ENCODE data around the gene PUDP. TPM values are rescaled to one million over a fixed set of nuclear protein-coding genes. Genes with fewer than 3 reads are reported as not detected.

Gene PUDP
- total and polyA plus RNA-seq, 7 experiments from 2014 or later: 6.2 to 16.5 (median 10.5) TPM

DNA sequence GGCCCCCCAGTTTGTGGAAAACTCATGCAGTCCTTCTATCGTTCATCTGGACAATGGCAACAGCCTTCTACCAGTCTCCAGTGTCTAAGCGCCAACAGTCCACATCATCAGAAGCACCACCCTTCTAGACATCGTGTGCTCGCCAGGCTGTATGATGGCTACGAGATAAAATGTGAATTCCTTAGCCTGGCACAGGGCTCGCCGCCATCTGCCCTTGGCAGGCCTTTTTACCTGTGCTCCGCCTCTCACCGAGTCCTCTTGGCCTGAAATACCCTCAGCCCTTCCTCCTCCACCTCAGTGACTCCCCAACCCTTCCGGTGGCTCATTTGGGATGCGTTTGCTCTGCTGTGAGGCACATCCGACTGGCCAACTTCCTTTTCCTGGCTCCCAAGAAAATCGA lies 16.3 kb downstream of the PUDP start:
- ATAC-seq: no peak
- Mint-ChIP-seq H3K27me3 (no peaks in the 10 kb centered on the region), H3K9me3 (no peaks in the 10 kb centered on the region), H3K4me3 (no peak overlapping the region), H3K36me3 (peaks cover 0 to 30% (median 3%) of the 10 kb centered on the region in 5 donors), H3K27ac (peak overlapping the region in 2 of 9 donors; percentile 17 to 70), H3K4me1 (peaks cover 12 to 52% (median 39%) of the 10 kb centered on the region in 7 donors)
- H3K4me3 ChIP-seq (ENCODE audit: low read length): no peak overlapping the region
- no peaks in the 10 kb centered on the region for H3K36me3 ChIP-seq (ENCODE audit: control insufficient read depth in 2 of 3, insufficient read depth in 3 of 3, low read length in 3 of 3)
- no peaks in the 10 kb centered on the region for H3K9me3 ChIP-seq (ENCODE audit: control insufficient read depth in 2 of 3, low read length in 3 of 3)
- H3K4me1 ChIP-seq (ENCODE audit: control insufficient read depth in 2 of 2, insufficient read depth in 2 of 2, low read length in 2 of 2): no peaks in the 10 kb centered on the region
- intact Hi-C loops (cut with micrococcal nuclease): loop anchor here (1.0 to 5.0 kb wide), 4 partner anchors 15 to 796 kb away; partner anchors contain the start of genes STS (in 2 of the 2) and PNPLA4 (in 1 of the 2)
- POLR2A ChIA-PET: no interaction called here
- no peaks in the 10 kb centered on the region for H3K27me3 ChIP-seq (ENCODE audit: control insufficient read depth in 2 of 2, insufficient read depth in 2 of 2, low read length in 2 of 2)
- no peak for DNase-seq
- no peak overlapping the region for H3K27ac ChIP-seq (ENCODE audit: low read depth, low read length)
- CTCF ChIA-PET: no interaction called here

DNA sequence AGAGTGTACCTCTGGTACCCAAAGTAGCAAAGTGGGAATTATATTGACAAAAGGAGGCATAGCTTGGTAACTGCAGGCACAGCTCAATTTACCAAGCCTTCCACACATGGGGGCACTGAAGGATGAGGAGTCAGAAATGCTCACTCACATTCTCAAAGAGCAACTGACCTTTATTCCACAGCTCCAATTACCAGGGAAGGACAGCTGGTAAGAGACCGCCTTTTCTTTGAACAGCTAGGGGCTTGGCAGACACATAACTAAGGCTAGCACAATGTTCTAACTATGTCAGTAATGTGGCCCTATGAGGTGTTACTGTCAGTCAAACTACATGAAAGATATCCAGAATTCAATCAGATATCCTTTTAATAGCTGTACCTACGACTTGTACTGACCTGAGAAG lies 20.9 kb downstream of the PUDP start:
- Histone ChIP-seq H3K27me3 (ENCODE audit: control insufficient read depth in 2 of 2, insufficient read depth in 2 of 2, low read length in 2 of 2) (no peaks in the 10 kb centered on the region), H3K36me3 (ENCODE audit: control insufficient read depth in 2 of 3, insufficient read depth in 3 of 3, low read length in 3 of 3) (no peaks in the 10 kb centered on the region), H3K4me1 (ENCODE audit: control insufficient read depth in 2 of 2, insufficient read depth in 2 of 2, low read length in 2 of 2) (no peaks in the 10 kb centered on the region), H3K9me3 (ENCODE audit: control insufficient read depth in 2 of 3, low read length in 3 of 3) (no peaks in the 10 kb centered on the region), H3K4me3 (ENCODE audit: low read length) (no peak overlapping the region), H3K27ac (ENCODE audit: low read depth, low read length) (no peak overlapping the region)
- H3K27me3 Mint-ChIP-seq: no peaks in the 10 kb centered on the region
- peaks cover under 1 to 28% (median 11%) of the 10 kb centered on the region in 7 donors for H3K4me1 Mint-ChIP-seq
- ATAC-seq: no peak
- H3K27ac Mint-ChIP-seq: no peak overlapping the region
- POLR2A ChIA-PET: no interaction called here
- intact Hi-C loops (cut with micrococcal nuclease): no loop called here
- peaks cover 0 to 54% (median 16%) of the 10 kb centered on the region in 5 donors for H3K36me3 Mint-ChIP-seq
- H3K4me3 Mint-ChIP-seq: no peak overlapping the region
- DNase-seq: no peak
- CTCF ChIA-PET: no interaction called here
- H3K9me3 Mint-ChIP-seq: peaks cover 0 to 15% (median 0%) of the 10 kb centered on the region in 11 donors

DNA sequence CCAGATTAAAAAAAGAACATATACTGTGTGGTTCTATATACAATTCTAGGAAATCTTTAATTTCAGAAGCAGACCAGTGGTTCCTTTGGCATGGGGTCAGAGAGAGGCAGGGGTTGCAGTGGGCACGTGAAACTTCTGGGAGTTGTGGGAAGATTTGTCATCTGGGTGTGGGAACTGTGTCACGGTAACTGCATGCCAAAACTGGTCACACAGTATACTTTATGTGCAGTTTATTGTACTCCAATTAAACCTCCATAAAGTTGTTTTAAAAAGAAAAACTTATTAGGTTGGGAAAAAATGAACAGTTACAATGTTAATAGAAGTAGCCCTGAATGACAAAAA lies 27.1 kb downstream of the PUDP start:
- H3K4me3 ChIP-seq (ENCODE audit: low read length): no peak overlapping the region
- POLR2A ChIA-PET: no interaction called here
- DNase-seq (no peak), ATAC-seq (no peak)
- intact Hi-C loops (cut with micrococcal nuclease): no loop called here
- H3K27ac ChIP-seq (ENCODE audit: low read depth, low read length): no peak overlapping the region
- CTCF ChIA-PET: no interaction called here
- peaks cover 4 to 56% (median 29%) of the 10 kb centered on the region in 7 donors for H3K4me1 Mint-ChIP-seq
- no peak overlapping the region for H3K27ac Mint-ChIP-seq
- no peaks in the 10 kb centered on the region for H3K36me3 ChIP-seq (ENCODE audit: control insufficient read depth in 2 of 3, insufficient read depth in 3 of 3, low read length in 3 of 3)
- H3K4me1 ChIP-seq (ENCODE audit: control insufficient read depth in 2 of 2, insufficient read depth in 2 of 2, low read length in 2 of 2): no peaks in the 10 kb centered on the region
- peaks cover 0 to 69% (median 31%) of the 10 kb centered on the region in 5 donors for H3K36me3 Mint-ChIP-seq
- H3K9me3 ChIP-seq (ENCODE audit: control insufficient read depth in 2 of 3, low read length in 3 of 3): no peaks in the 10 kb centered on the region
- H3K27me3 ChIP-seq (ENCODE audit: control insufficient read depth in 2 of 2, insufficient read depth in 2 of 2, low read length in 2 of 2): no peaks in the 10 kb centered on the region
- peaks cover 0 to 28% (median 0%) of the 10 kb centered on the region in 11 donors for H3K9me3 Mint-ChIP-seq
- no peaks in the 10 kb centered on the region for H3K27me3 Mint-ChIP-seq
- no peak overlapping the region for H3K4me3 Mint-ChIP-seq

GRCh38 chrX:7119950-7120877 lies 27.7 kb downstream of the PUDP start:
- peaks cover 4 to 59% (median 32%) of the 10 kb centered on the region in 7 donors for H3K4me1 Mint-ChIP-seq
- CTCF ChIA-PET: no interaction called here
- H3K27me3 Mint-ChIP-seq: no peaks in the 10 kb centered on the region
- Histone ChIP-seq H3K27me3 (ENCODE audit: control insufficient read depth in 2 of 2, insufficient read depth in 2 of 2, low read length in 2 of 2) (no peaks in the 10 kb centered on the region), H3K27ac (ENCODE audit: low read depth, low read length) (no peak overlapping the region), H3K4me3 (ENCODE audit: low read length) (no peak overlapping the region), H3K9me3 (ENCODE audit: control insufficient read depth in 2 of 3, low read length in 3 of 3) (no peaks in the 10 kb centered on the region), H3K36me3 (ENCODE audit: control insufficient read depth in 2 of 3, insufficient read depth in 3 of 3, low read length in 3 of 3) (no peaks in the 10 kb centered on the region), H3K4me1 (ENCODE audit: control insufficient read depth in 2 of 2, insufficient read depth in 2 of 2, low read length in 2 of 2) (no peaks in the 10 kb centered on the region)
- H3K36me3 Mint-ChIP-seq: peaks cover 0 to 63% (median 26%) of the 10 kb centered on the region in 5 donors
- no peak overlapping the region for H3K4me3 Mint-ChIP-seq
- POLR2A ChIA-PET: no interaction called here
- ATAC-seq (no peak), DNase-seq (no peak)
- H3K9me3 Mint-ChIP-seq: peaks cover 0 to 23% (median 0%) of the 10 kb centered on the region in 11 donors
- intact Hi-C loops (cut with micrococcal nuclease): no loop called here
- no peak overlapping the region for H3K27ac Mint-ChIP-seq

GRCh38 chrX:7117587-7117986 lies 30.4 kb downstream of the PUDP start:
- Histone ChIP-seq H3K4me3 (ENCODE audit: low read length) (no peak overlapping the region), H3K27me3 (ENCODE audit: control insufficient read depth in 2 of 2, insufficient read depth in 2 of 2, low read length in 2 of 2) (no peaks in the 10 kb centered on the region), H3K27ac (ENCODE audit: low read depth, low read length) (no peak overlapping the region), H3K4me1 (ENCODE audit: control insufficient read depth in 2 of 2, insufficient read depth in 2 of 2, low read length in 2 of 2) (no peaks in the 10 kb centered on the region), H3K36me3 (ENCODE audit: control insufficient read depth in 2 of 3, insufficient read depth in 3 of 3, low read length in 3 of 3) (no peaks in the 10 kb centered on the region), H3K9me3 (ENCODE audit: control insufficient read depth in 2 of 3, low read length in 3 of 3) (no peaks in the 10 kb centered on the region)
- Mint-ChIP-seq H3K4me3 (peak overlapping the region in 1 of 10 donors; percentile 5), H3K27ac (no peak overlapping the region), H3K4me1 (peaks cover 4 to 62% (median 26%) of the 10 kb centered on the region in 7 donors), H3K9me3 (peaks cover 0 to 13% (median 0%) of the 10 kb centered on the region in 11 donors), H3K36me3 (peaks cover 0 to 71% (median 18%) of the 10 kb centered on the region in 5 donors), H3K27me3 (no peaks in the 10 kb centered on the region)
- ChIA-PET POLR2A (no interaction called here), CTCF (no interaction called here)
- DNase-seq (no peak), ATAC-seq (no peak)
- intact Hi-C loops (cut with micrococcal nuclease): no loop called here

DNA sequence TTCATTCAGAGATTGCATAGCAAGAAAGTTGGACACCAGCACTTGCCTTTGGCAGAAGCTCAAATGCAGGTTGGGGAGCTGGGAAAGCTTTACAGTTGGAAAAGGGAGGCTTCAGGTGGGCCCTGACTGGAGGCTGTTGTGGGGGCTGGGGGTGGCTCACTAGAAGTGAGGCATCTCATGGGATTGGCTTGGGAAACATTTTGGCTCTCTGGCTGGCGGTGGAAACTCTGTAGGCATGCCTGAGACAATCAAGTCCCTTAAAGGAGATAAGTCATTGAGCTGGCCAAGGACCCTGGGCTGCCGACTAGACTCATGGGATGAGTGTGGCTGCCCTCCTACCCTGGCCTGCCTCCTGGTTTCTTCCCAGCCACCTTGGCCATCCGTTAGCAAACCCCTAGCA lies 31.9 kb downstream of the PUDP start:
- CTCF ChIA-PET: no interaction called here
- peak overlapping the region in 1 of 9 donors; percentile 32 for H3K27ac Mint-ChIP-seq
- peaks cover 0 to 60% (median 25%) of the 10 kb centered on the region in 7 donors for H3K4me1 Mint-ChIP-seq

More for the DNA sequence above, 31.9 kb downstream of the PUDP start:
- H3K9me3 ChIP-seq (ENCODE audit: control insufficient read depth in 2 of 3, low read length in 3 of 3): no peaks in the 10 kb centered on the region
- H3K27me3 ChIP-seq (ENCODE audit: control insufficient read depth in 2 of 2, insufficient read depth in 2 of 2, low read length in 2 of 2): no peaks in the 10 kb centered on the region
- intact Hi-C loops (cut with micrococcal nuclease): no loop called here
- Mint-ChIP-seq H3K9me3 (peaks cover 0 to 13% (median 0%) of the 10 kb centered on the region in 11 donors), H3K4me3 (no peak overlapping the region), H3K36me3 (peaks cover 0 to 62% (median 18%) of the 10 kb centered on the region in 5 donors), H3K27me3 (no peaks in the 10 kb centered on the region)
- no peaks in the 10 kb centered on the region for H3K36me3 ChIP-seq (ENCODE audit: control insufficient read depth in 2 of 3, insufficient read depth in 3 of 3, low read length in 3 of 3)
- ATAC-seq (no peak), DNase-seq (no peak)
- no peak overlapping the region for H3K4me3 ChIP-seq (ENCODE audit: low read length)
- POLR2A ChIA-PET: no interaction called here
- no peaks in the 10 kb centered on the region for H3K4me1 ChIP-seq (ENCODE audit: control insufficient read depth in 2 of 2, insufficient read depth in 2 of 2, low read length in 2 of 2)
- no peak overlapping the region for H3K27ac ChIP-seq (ENCODE audit: low read depth, low read length)

Data from naive thymus-derived CD4-positive, alpha-beta T cell (primary cell).